H1 (cell line): ENCODE results near the gene DNAJB8. TPM values are rescaled to one million over a fixed set of nuclear protein-coding genes. Genes with fewer than 3 reads are reported as not detected.
A peak's percentile ranks its signal among the peaks of the same experiment; 100 is the strongest.

ENCODE experiments used
- CTCF ChIA-PET: fragments of 300-600 bp; sonication (Branson Sonifier 250); formaldehyde crosslinking; loops from one replicate; lab custom pipeline; 2021; ENCODE audit not compliant: partially characterized antibody; lab: Charles Lee
- POLR2A ChIA-PET: fragments of 300-600 bp; sonication (Branson Sonifier 250); formaldehyde crosslinking; loops from one replicate; lab custom pipeline; 2021; ENCODE audit warnings: inconsistent platforms; ENCODE audit not compliant: partially characterized antibody; lab: Charles Lee
- DNase-seq, 2 experiments: peaks; one replicate each; pipeline versions ENCODE4 v3.0.0 to v3.0.0-alpha.2; 2010 to 2022; ENCODE audit warnings: low spot score in 2 of 2, low read depth in 1 of 2, mixed read lengths in 1 of 2
- FAIRE-seq: peaks from 2 replicates; lab custom pipeline; 2011; peaks lifted over from hg19 to GRCh38; lab: Jason Lieb, UNC
- H2AFZ ChIP-seq: 2 replicates; pipeline ENCODE4 v1.8.1; 2012; ENCODE audit warnings: low read length, inconsistent platforms
- H2AK5ac ChIP-seq: 2 replicates; pipeline ENCODE4 v1.6.1; 2013; ENCODE audit warnings: low read depth, low read length
- H2BK120ac ChIP-seq: replicated peaks from 2 replicates; pipeline ENCODE3; 2013; ENCODE audit warnings: low read depth, low read length, inconsistent platforms
- H2BK12ac ChIP-seq: 2 replicates; pipeline ENCODE4 v1.6.1; 2013; ENCODE audit warnings: low read depth, low read length
- H2BK15ac ChIP-seq: 2 replicates; pipeline ENCODE4 v1.6.1; 2013; ENCODE audit warnings: low read length
- H2BK20ac ChIP-seq: 2 replicates; pipeline ENCODE4 v1.6.1; 2013; ENCODE audit warnings: low read length
- H2BK5ac ChIP-seq: 2 replicates; pipeline ENCODE4 v1.6.1; 2013; ENCODE audit warnings: low read depth, low read length
- H3K14ac ChIP-seq: 2 replicates; pipeline ENCODE4 v1.6.1; 2013; ENCODE audit warnings: inconsistent platforms; ENCODE audit not compliant: insufficient read length
- H3K18ac ChIP-seq: 2 replicates; pipeline ENCODE4 v1.6.1; 2013; ENCODE audit warnings: low read length; ENCODE audit errors: extremely low read depth
- H3K23ac ChIP-seq: 2 replicates; pipeline ENCODE4 v1.6.1; 2013; ENCODE audit warnings: inconsistent platforms; ENCODE audit not compliant: insufficient read length
- H3K23me2 ChIP-seq: 2 replicates; pipeline ENCODE4 v1.6.1; 2013; ENCODE audit warnings: low read depth, low read length
- H3K27ac ChIP-seq: 2 replicates; pipeline ENCODE4 v1.6.1; 2011; ENCODE audit warnings: low read depth, low read length, inconsistent platforms
- H3K27me3 ChIP-seq, 4 experiments: replicated peaks in 1 of 4; 1 replicate in 1 of 4; 2 replicates in 3 of 4; pipeline versions ENCODE4 v1.6.1 to v1.8.1; 2011 to 2013; ENCODE audit warnings: low read length in 3 of 4, mild to moderate bottlenecking in 3 of 4, inconsistent platforms in 2 of 4, mixed read lengths in 2 of 4, moderate library complexity in 1 of 4; ENCODE audit not compliant: control insufficient read depth in 3 of 4, insufficient read depth in 3 of 4; ENCODE audit errors: extremely low read depth in 1 of 4
- H3K36me3 ChIP-seq, 4 experiments: 2 replicates each; pipeline versions ENCODE4 v1.6.1 to v1.8.1; 2011 to 2013; ENCODE audit warnings: mild to moderate bottlenecking in 4 of 4, low read length in 3 of 4, moderate library complexity in 2 of 4, control low read depth in 1 of 4, inconsistent platforms in 1 of 4; ENCODE audit not compliant: insufficient read depth in 4 of 4, control insufficient read depth in 2 of 4
- H3K4ac ChIP-seq: replicated peaks from 2 replicates; pipeline ENCODE3; 2013; ENCODE audit warnings: low read length, low read depth, mixed read lengths, inconsistent platforms; ENCODE audit not compliant: insufficient read length
- H3K4me1 ChIP-seq, 4 experiments: replicated peaks in 1 of 4; 1 replicate in 1 of 4; 2 replicates in 3 of 4; pipeline versions ENCODE4 v1.6.1 to v1.8.1; 2011 to 2013; ENCODE audit warnings: low read length in 3 of 4, inconsistent platforms in 2 of 4, mixed read lengths in 1 of 4; ENCODE audit not compliant: insufficient read depth in 4 of 4, control insufficient read depth in 3 of 4
- H3K4me2 ChIP-seq, 2 experiments: 2 replicates each; pipeline versions ENCODE4 v1.6.1 to v1.8.1; 2011 to 2013; ENCODE audit warnings: low read depth in 2 of 2, low read length in 2 of 2, control low read depth in 1 of 2, inconsistent platforms in 1 of 2, mild to moderate bottlenecking in 1 of 2; ENCODE audit not compliant: insufficient read depth in 1 of 2
- H3K4me3 ChIP-seq, 4 experiments: fragments of 200-600, 300-600 bp in 1 of 4; sonication (generic), shearing (Covaris generic), sonication (Bioruptor Twin) in 1 of 4; 2 replicates each; pipeline versions ENCODE4 v1.5.1 to v1.8.1; 2011 to 2016; ENCODE audit warnings: low read length in 4 of 4, low read depth in 3 of 4, control low read depth in 2 of 4, inconsistent platforms in 2 of 4, mild to moderate bottlenecking in 2 of 4, mixed read lengths in 1 of 4, moderate library complexity in 1 of 4; ENCODE audit not compliant: insufficient read depth in 2 of 4; ENCODE audit errors: extremely low read depth in 1 of 4
- H3K56ac ChIP-seq: replicated peaks from 2 replicates; pipeline ENCODE3; 2013; ENCODE audit warnings: low read depth, mild to moderate bottlenecking, mixed read lengths, low read length, inconsistent platforms; ENCODE audit not compliant: insufficient read length
- H3K79me1 ChIP-seq: 2 replicates; pipeline ENCODE4 v1.6.1; 2013; ENCODE audit warnings: low read depth, low read length, control low read depth
- H3K79me2 ChIP-seq, 2 experiments: 2 replicates each; pipeline versions ENCODE4 v1.6.1 to v1.8.1; 2012 to 2013; ENCODE audit warnings: low read length in 2 of 2, mild to moderate bottlenecking in 2 of 2, inconsistent platforms in 1 of 2; ENCODE audit not compliant: insufficient read depth in 2 of 2, control insufficient read depth in 1 of 2
- H3K9ac ChIP-seq, 4 experiments: replicated peaks in 1 of 4; 1 replicate in 1 of 4; 2 replicates in 3 of 4; pipeline versions ENCODE4 v1.6.1 to v1.8.1; 2011 to 2013; ENCODE audit warnings: low read depth in 3 of 4, low read length in 3 of 4, control low read depth in 2 of 4, mild to moderate bottlenecking in 2 of 4, moderate library complexity in 2 of 4, inconsistent platforms in 1 of 4; ENCODE audit errors: extremely low read depth in 1 of 4
- H3K9me3 ChIP-seq, 2 experiments: 2 replicates each; pipeline versions ENCODE4 v1.6.1 to v1.8.1; 2012 to 2013; ENCODE audit warnings: mild to moderate bottlenecking in 2 of 2, moderate library complexity in 2 of 2, control low read depth in 1 of 2, inconsistent platforms in 1 of 2, low read depth in 1 of 2, low read length in 1 of 2, mixed read lengths in 1 of 2; ENCODE audit not compliant: insufficient read depth in 2 of 2
- H4K20me1 ChIP-seq, 2 experiments: replicated peaks in 1 of 2; 2 replicates each; pipeline versions ENCODE3 to v1.8.1; 2011 to 2013; ENCODE audit warnings: inconsistent platforms in 2 of 2, low read length in 2 of 2, mild to moderate bottlenecking in 1 of 2; ENCODE audit not compliant: insufficient read depth in 2 of 2, control insufficient read depth in 1 of 2
- H4K5ac ChIP-seq: 2 replicates; pipeline ENCODE4 v1.6.1; 2013; ENCODE audit warnings: low read length, low read depth, mixed read lengths, inconsistent platforms; ENCODE audit not compliant: insufficient read length
- H4K8ac ChIP-seq: 2 replicates; pipeline ENCODE4 v1.8.0; 2013; ENCODE audit warnings: mild to moderate bottlenecking, moderate library complexity, low read length, inconsistent platforms; ENCODE audit not compliant: insufficient read depth; ENCODE audit errors: extremely low read depth
- H4K91ac ChIP-seq: replicated peaks from 2 replicates; pipeline ENCODE3; 2013; ENCODE audit warnings: low read length, mixed read lengths, inconsistent platforms; ENCODE audit not compliant: insufficient read length
- BACH1 ChIP-seq: IDR thresholded peaks from 2 replicates; pipeline ENCODE4 v1.6.1; 2012; ENCODE audit warnings: low read length, improper control_type of control experiment
- BCL11A ChIP-seq, 2 experiments: IDR thresholded peaks; one replicate each; pipeline ENCODE4 v1.6.1; 2011; ENCODE audit warnings: low read depth in 2 of 2, low read length in 2 of 2, mild to moderate bottlenecking in 2 of 2
- CBX5 ChIP-seq: fragments of 300-800, 300-1000 bp; sonication (generic); IDR thresholded peaks from 2 replicates; pipeline ENCODE4 v1.7.1; 2016; ENCODE audit warnings: antibody characterized with exemption, low read length, low read depth
- HDAC6 ChIP-seq: IDR thresholded peaks from one replicate; pipeline ENCODE4 v1.7.1; 2012; ENCODE audit warnings: low read depth, mild to moderate bottlenecking, inconsistent platforms, low read length, moderate library complexity
- JUND ChIP-seq: IDR thresholded peaks from 2 replicates; pipeline ENCODE4 v1.6.1; 2011; ENCODE audit warnings: mild to moderate bottlenecking, improper control_type of control experiment, low read length
- NRF1 ChIP-seq: IDR thresholded peaks from 2 replicates; pipeline ENCODE4 v1.6.1; 2011; ENCODE audit warnings: mild to moderate bottlenecking, low read depth, low read length, improper control_type of control experiment
- WGBS, 2 experiments: shearing (Covaris generic) in 1 of 2; methylation state at CpG; one replicate each; pipeline versions ENCODE4 v1.1.6 to v1.1.7; 2013 to 2015; ENCODE audit warnings: low lambda C conversion rate in 2 of 2, mixed read lengths in 2 of 2, inconsistent platforms in 1 of 2, low coverage in 1 of 2, missing lambda C conversion rate in 1 of 2; ENCODE audit not compliant: insufficient replicate concordance in 2 of 2, insufficient coverage in 1 of 2, insufficient read length in 1 of 2; ENCODE audit errors: extremely low coverage in 1 of 2, missing lambda C conversion rate in 1 of 2; 5-methylcytosine and 5-hydroxymethylcytosine counted together
- polyA plus RNA-seq, 7 experiments: library from polyadenylated mRNA; depleted of rRNA in 3 of 7; stranded (reverse) in 5 of 7; unstranded in 2 of 7; fragments of >200 nt in 5 of 7; fragments of 200-250 nt in 2 of 7; gene quantifications; 1 replicate in 5 of 7; 2 replicates in 1 of 7; 4 replicates in 1 of 7; pipeline versions ENCODE4 v1.2.1 to v1.2.3, GENCODE V29; 2011 to 2013; ENCODE audit warnings: missing spikeins in 2 of 7, mixed read lengths in 2 of 7
- total RNA-seq: library from RNA; stranded (reverse); fragmentation: NEBNext Ultra II Directional; extraction: Animal tissue kit (Norgen Biotek cat#: 25700); gene quantifications from 2 replicates; pipeline ENCODE4 v1.2.1, GENCODE V29; 2021

Gene DNAJB8
- total and polyA plus RNA-seq, 2 of the 8 experiments (the other 6 are each of a cell fraction or from before 2014, with no cell fraction given) = not detected

GRCh38 chr3:128418900-128419299, 47.8 kb downstream of the DNAJB8 start:
- POLR2A ChIA-PET = no interaction called here
- no peak overlapping the region for H3K14ac ChIP-seq
- TF ChIP-seq HDAC6 = no peak
- TF ChIP-seq BCL11A (IDR thresholded peaks at IDR 0.05; ENCODE audit: low read depth in 2 of 2, low read length in 2 of 2) = no peak
- TF ChIP-seq NRF1 = no peak
- no peak for TF ChIP-seq BACH1
- TF ChIP-seq JUND = no peak
- TF ChIP-seq CBX5 = no peak

More at GRCh38 chr3:128418900-128419299, 47.8 kb downstream of the DNAJB8 start:
- Histone ChIP-seq H3K56ac (no peak overlapping the region), H3K9me3 (no peaks in the 10 kb centered on the region), H2BK5ac (no peak overlapping the region), H3K23ac (no peak overlapping the region), H3K27me3 (no peaks in the 10 kb centered on the region; a peak in 1 of 7 replicates), H2BK12ac (no peak overlapping the region), H3K4me1 (no peaks in the 10 kb centered on the region; a peak in 2 of 7 replicates), H3K18ac (no peak overlapping the region), H4K91ac (no peak overlapping the region), H3K4me2 (no peak overlapping the region), H3K36me3 (no peaks in the 10 kb centered on the region), H4K8ac (no peak overlapping the region), H3K9ac (no peak overlapping the region), H2BK15ac (0 out of 2 replicates have a peak overlapping the region, but pooled peaks have one; percentile 37), H3K27ac (no peak overlapping the region), H2BK20ac (no peak overlapping the region), H3K4ac (no peak overlapping the region), H2BK120ac (no peak overlapping the region), H3K23me2 (peaks cover 2% of the 10 kb centered on the region; the same call in 1 of the 2 replicates), H4K5ac (no peak overlapping the region), H2AFZ (no peak overlapping the region), H2AK5ac (no peak overlapping the region), H3K79me2 (no peaks in the 10 kb centered on the region), H3K4me3 (no peak overlapping the region), H4K20me1 (peaks cover 0 to 2% of the 10 kb centered on the region in 2 experiments), H3K79me1 (no peaks in the 10 kb centered on the region)
- WGBS, 2 experiments = 67% methylated on average over 2 of the region's 2 CpGs; no CpG with 5 or more reads in 1 of the 2 experiments
- CTCF ChIA-PET = no interaction called here
- FAIRE-seq = no peak
- DNase-seq = no peak
